GM19238 (cell line): ENCODE measurements around the gene KDM4F.
"Not testable (repeated sequence)": the region's sequence is repeated elsewhere in the genome, so short reads cannot be mapped to it uniquely, and the experiment has no call there.

Experiments
- DNase-seq: peaks from one replicate; pipeline ENCODE4 v3.0.0; 2011; ENCODE audit warnings: low spot score; ENCODE audit not compliant: insufficient read length

KDM4F gene

DNA sequence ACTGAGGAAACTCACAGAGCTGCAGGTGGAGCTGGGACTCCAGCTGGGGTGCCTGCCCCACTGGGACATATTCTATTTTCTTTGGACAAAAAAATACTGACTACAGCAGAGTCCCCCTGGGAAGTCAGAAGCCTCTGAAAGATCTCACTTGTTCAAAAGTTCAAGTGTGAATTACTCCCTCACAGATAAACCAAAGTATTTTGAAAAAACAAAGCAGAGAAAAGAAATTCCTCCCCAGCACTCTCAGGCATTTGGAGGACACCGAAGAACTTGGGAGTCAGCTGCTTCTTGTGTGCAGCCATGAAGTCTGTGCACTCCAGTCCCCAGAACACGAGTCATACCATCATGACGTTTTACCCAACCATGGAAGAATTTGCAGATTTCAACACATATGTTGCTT, at the start of gene KDM4F:
KDM4F (plus strand) TSS at position 301 of the 400 bp plus-strand sequence.
- not testable (repeated sequence) for DNase-seq

DNA sequence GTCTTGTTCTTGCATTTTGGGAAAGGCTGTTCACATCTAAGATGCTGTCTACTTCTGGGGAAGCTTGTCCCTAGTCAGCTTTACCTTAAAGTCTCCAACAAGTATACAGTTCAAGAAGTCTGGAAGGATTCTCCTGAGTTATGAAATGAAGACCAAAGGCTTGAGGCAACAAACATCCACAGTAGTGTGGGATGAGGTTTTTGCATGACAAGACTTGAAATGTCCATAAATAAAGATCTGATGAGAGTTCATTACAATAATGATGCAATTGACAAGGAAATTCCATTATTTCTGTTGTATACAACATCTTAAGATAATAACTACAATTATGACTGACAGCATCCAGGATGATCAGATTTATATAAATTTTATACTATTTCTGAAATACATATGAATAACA, 45.5 kb upstream of the KDM4F start:
- no peak for DNase-seq

DNA sequence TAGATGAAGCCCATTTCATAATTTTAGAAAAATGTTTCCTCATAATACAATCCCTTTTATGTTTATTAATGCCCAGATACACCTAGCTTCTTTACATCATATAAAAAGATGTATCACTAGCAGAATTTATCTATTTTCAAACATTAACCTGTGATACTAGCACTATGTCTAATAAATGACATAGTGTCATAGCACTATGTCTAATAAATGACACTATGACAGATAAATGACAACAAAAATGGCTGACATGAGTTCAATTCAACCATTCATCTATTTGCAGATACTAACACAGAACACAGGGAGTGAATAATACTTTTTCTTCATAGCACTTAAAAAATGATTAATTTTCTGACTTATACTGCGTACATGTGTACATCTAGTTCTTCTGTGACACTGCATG, 43.6 kb upstream of the KDM4F start:
- DNase-seq, result no peak

DNA sequence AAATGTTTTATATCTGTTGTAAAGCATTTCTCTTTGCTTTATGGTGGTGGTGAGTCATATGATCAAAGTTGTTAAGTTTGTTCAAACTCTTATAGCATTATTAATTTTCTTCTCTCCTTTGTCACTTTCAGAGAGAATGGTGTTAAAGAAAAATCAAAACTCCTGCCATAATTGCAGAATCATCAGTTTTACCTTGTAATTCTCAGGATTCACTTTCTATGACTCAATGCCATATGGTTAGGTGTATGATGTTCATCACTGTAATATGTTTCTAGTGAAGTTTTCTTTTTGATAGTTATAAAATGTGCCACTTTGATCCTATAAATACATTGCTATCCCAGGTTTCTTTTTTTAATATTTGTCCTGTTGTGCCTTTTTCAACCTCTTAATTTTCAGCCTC, 37.8 kb upstream of the KDM4F start:
- no peak for DNase-seq

DNA sequence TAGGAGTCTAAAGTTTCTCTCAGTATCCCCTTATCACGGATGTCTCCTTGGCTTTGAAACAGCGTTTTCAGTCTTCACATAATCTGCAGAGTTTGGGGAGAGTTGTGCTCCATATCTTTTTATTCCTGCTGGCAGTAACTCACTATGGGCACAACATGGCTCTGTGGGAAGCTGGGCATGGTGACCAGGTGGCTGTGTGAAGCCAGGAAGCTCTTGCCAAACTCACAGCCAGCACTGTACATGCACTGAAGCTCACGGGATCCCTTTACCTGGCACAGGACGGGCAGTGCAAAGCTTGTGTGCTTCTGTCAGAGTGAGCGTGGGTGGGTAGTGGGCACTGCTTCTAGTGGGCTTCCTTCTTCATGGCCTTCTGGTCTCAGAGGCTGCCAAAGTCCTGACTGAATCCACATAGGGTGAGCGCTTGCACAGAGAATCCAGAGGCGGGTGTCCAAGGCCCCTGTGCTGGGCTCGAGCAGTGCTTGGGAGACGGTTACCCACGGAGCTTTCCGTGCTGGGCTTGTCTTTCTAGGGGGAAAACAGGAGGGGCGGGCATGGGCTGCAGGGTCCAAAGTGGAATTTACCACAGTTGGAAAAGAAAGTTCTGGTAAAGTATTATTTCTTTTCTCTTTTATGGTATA, 34.9 kb upstream of the KDM4F start:
- no peak for DNase-seq

DNA sequence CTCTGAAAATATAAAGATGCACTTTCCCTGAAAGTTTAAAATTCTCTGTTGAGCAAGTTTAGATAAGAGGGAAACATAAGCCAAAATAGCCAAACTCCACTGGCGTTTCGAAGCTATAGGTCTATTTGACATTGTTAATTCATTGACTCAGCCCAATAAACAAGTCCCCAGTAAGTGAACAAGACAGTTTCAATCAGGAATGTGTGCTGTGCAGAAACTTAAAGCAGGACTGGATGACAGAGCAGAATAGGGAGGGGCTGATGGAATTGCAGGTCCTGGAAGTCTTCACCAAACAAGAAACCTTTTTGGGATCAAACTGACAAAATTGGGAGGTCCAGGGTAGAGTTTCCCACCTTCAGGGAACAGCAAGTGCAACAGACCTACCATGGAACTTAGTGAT, 33.1 kb upstream of the KDM4F start:
- no peak for DNase-seq

DNA sequence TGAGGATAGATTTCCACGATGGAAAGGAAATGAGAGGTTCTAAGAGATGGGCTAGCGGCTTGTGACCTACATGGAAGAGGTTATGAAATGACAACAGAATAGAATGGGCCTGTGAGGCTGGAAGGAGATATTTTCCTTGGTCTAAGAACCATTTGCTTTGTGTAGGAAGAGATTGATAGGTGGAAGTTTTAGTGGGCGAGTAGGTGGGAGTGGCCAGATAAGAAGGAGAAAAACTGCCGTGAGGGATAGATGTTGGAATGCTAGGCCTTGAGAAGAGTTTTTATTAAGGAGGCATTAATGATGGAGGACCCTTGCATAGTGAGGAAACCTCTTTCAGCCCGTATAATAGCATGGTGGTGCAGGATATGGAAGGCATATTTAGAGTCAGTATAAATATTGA, 27.8 kb upstream of the KDM4F start:
- not testable (repeated sequence) for DNase-seq

DNA sequence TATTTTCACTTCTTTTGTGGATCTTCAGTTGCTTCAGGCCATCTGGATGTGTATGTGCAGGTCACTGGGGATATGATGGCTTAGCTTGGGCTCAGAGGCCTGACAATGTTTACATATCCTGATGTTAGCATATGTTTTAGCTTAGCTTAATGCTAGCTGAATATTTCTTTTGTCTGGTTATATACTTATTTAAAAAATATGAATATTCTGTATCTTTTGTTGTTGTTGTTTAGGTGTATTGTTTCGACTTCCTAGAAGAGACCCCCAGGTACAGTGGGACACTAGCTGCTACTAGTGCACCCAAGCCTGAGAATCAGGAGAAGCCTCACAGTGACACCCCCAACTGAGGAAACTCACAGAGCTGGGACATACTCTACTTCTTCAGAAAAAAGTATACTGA, 24.3 kb upstream of the KDM4F start, which contains the start of gene KDM4E:
KDM4E (plus strand) TSS at position 301 of the 400 bp plus-strand sequence. CDS start 300 bp downstream, outside the sequence.
- no peak for DNase-seq

DNA sequence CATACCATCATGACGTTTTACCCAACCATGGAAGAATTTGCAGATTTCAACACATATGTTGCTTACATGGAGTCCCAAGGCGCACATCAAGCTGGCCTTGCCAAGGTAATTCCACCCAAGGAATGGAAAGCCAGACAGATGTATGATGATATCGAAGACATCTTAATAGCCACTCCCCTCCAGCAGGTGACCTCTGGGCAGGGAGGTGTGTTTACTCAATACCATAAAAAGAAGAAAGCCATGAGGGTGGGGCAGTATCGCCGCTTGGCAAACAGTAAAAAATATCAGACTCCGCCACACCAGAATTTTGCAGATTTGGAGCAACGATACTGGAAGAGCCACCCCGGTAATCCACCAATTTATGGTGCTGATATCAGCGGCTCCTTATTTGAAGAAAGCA, 23.6 kb upstream of the KDM4F start:
- DNase-seq, result not testable (repeated sequence)

DNA sequence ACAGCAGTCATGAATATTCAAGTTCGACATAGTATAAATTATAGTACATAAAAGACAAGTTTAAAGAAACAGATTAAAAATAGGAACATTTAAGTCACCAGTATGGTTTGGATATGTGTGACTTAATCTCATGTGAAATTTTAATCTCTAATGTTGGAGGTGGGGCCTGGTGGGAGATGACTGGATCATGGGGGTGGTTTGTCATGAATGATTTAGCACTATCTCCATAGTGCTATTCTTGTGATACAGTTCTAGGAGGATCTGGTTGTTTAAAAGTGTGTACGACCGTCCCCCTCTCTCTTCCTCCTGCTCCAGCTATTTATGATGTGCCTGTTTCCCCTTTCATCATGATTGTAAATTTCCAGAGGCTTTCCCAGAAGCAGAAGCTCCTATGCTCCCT, 20.9 kb upstream of the KDM4F start:
- no peak for DNase-seq

DNA sequence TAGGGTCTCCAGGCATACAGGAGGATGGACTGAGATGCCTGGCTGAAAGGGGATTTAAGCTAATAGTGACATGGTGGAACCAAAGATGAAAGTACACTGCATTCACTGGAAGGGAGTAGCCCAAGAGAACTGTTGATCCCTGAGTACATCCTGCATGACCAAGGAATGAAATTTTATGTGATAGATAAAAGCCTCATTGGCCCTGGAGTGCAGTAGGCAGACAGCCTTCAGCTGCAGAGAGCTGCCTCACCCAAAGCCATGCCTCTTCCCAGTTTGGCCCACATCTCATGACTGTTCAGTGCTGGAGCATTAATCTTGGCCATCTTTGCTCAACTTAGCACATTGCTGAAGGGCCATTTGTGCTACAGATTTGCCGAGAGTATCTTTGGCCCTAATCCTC, 16.2 kb upstream of the KDM4F start:
- DNase-seq, result no peak

DNA sequence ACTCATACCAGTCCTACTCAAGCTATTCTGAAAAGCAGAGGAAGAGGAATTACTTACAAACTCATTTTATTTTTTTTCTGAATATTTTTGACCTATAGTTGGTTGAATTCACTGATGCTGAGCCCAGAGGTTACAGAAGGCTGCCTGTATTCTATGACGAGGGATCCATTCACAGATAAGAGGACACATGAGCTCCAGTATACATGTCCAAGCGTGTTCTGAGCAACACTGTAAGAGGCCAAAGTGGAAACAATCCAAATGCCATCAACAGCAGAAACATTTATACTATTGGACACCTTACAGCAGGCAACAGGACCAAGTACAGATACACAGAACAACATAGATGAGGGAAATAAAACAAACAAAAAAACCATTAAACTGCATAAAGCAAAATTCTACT, 13.9 kb upstream of the KDM4F start:
- DNase-seq, result no peak

DNA sequence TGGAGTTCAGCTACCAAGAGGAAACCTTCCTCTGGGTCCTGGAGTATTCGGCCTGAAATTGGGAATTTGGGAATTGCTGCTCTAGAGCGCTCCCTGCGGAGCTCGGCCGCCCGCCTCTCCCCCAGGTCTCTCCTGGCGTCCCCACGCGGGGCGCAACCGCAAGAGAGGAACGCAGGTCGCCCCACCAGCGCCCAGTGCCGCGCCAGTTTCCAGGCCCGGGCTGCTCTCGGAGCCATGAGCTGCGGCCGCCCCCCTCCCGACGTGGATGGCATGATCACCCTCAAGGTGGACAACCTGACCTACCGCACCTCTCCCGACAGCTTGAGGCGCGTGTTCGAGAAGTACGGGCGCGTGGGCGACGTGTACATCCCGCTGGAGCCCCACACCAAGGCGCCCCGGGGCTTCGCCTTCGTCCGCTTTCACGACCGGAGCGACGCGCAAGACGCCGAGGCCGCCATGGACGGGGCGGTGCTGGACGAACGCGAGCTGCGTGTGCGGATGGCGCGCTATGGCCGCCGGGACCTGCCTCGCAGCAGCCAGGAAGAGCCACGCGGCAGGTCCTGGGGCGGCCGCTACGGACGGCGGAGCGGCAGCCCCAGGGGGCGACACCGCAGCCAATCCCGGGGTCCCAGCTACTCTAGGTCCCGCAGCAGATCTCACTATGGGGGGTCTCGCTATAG, 11.7 kb upstream of the KDM4F start:
- not testable (repeated sequence) for DNase-seq

DNA sequence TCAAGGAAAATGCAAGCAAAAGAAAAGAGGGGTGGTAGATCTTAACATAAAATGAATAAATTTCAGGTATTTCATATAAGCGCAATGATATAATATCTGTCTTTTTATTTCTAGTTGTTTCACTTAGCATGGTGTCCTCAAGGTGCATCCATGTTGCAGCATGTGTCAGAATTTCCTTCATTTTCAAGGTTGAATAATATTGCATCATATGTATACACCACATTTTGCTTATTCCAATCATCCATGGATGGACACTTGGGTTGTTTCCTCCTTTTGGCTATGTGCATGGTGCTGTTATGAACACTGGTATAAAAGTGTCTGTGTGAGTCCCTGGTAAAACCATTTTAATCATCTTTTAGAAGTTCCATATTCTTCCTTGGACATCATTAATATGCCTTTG, 7.0 kb upstream of the KDM4F start:
- no peak for DNase-seq

DNA sequence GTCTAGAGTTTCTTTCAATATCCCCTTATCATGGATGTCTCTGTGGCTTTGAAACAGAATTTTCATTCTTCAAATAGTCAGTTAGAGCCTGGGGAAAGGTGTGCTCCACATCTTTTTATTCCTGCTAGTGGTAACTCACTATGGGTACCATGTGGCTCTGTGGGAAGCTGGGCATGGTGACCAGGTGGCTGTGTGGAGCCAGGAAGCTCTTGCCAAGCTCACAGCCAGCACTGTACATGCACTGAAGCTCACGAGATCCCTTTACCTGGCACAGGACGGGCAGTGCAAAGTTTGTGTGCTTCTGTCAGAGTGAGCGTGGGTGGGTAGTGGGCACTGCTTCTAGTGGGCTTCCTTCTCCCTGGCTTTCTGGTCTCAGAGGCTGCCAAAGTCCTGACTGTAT, 6.3 kb upstream of the KDM4F start:
- DNase-seq, result no peak

DNA sequence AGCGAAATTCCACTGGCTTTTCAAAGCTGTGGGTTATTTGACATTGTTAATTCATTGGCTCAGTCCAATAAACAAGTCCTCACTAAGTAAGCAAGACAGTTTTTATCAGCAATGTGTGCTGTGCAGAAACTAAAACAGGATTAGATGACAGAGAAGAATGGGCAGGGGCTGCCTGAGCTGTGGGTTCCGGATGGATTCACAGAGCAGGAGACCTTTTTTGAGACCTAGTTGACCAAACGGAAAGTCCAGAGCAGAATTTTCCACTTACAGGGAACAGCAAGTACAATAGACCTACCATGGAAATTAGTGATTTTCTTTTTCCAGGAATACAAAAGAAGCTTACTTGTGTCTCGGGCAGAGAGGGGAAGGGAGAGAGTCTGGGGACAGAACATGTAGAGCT, 5.2 kb upstream of the KDM4F start:
- no peak for DNase-seq

DNA sequence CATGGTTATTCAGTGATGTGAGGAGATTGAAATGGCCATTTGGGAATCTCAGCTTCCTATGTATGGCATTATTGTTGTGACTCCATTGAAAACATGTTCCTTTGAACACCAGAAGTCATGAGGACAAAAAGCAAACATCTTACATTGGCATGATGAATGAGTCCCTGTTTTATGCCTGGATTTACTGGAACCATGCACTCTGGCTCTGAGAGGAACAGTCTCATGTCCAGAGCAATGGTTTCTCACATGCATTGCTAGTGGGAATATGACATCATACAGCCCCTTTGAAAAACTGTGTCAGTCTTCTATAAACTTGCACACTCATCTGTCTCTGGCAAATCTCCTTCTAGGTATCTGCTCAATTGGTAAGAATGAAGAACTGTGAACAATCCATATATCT, 3.4 kb upstream of the KDM4F start:
- no peak for DNase-seq

DNA sequence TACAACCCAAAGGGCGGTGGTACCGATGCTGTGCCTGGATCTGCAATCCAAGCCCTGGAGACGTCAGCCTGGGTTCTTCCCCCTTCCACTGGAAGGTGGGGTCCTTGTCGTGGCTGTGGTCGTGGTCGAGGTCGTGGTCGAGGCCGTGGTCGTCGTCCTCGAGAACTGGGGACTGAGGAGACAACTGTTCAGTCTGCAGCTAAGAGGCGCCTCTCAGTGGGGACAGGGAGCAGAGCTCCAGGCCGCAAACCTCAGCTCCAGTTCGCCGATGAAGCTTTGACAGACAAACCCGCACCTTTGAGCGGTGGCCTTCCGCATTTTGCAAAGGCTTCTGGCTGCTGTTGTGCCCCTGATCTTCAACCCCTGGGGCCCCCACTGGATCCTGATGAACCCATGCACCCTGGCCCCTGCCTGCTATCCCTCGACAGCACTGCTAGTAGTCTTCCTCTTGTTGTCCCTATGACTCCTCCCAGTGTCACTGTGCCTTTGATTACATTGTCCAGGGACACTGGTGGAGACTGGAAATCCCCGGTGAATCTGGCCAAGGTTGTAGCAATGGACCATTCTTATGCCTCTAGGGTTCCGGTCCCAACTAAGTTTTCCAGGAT, 1.5 kb downstream of the KDM4F start:
- no peak for DNase-seq

DNA sequence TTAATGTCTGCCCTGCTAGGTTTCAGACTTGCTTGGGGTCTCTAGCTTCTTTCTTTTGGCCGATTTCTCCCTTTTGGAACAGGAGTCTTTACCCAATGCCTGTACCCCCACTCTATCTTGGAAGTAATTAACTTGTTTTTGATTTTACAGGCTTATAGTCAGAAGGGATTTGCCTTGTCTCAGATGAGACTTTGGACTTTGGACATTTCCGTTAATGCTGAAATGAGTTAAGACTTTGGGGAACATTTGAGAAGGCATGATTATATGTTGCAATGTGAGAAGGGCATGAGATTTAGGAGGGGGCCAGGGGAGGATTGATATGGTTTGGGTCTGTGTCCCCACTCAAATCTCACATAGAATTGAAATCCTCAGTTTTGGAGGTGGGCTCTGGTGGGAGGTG, 5.1 kb downstream of the KDM4F start:
- no peak for DNase-seq

DNA sequence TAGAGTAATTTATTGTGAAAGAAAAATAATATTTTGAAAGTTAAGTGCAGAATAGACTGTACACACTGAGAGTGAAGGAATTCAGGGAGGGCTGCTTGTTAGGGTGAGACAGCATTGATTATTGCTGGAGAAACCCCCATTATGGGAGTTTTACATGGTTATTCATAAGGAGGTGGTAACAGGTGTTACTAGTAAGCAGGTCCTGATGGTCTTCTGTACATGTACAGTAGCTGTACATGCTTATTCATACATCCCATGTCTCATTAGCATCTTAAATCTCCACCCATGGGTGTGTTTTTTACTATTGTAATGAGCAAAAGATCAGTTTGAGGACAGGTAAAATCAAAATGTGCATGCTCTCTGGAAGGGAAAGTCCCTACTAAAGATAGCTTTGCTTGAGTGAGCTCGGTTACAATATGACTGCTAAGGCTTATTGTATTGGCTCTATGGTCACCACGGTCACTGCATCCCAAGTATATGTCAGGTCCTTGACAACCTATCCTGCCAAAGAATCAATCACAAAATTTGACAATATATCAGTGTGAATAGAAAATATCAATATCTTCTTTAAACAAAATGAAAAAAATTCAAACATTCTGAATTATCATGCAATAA, 6.2 kb downstream of the KDM4F start:
- no peak for DNase-seq

DNA sequence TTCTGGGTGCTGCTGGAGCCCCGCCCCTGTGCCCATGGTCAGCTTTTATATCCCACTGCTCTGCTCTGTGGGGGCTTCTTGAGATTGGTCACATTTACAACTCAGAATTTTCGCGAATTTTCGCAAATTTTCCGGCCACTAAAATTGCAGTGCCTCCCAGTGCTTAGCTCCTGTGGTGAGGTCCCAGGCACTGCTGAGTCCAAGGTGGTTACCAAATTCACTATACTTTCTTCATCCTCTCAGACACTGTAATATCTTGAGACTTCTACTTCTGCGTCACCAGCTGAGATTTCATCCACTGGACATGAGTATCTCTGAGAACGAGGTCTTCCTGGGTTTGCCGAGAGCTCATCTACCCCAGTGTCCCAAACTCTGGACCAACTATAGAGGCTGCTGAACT, 8.7 kb downstream of the KDM4F start:
- no peak for DNase-seq

DNA sequence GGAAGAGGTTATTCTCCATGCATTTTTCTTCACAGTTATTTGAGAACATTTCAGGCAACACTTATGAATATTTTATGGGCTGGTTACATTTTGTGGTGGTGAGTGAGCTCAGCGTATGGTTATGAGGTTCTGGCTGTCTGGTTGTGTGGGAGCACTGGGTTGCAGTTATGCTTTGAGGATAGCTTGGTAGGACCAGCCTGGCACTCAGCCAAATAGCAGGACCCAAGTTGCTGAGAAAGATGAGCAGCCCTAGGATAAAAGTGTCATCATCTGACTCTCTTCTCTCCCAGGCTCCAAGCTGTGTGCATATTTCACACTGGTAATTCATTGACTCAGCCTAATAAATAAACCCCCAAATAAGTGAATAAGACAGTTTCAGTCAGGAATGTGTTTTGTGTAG, 9.4 kb downstream of the KDM4F start:
- DNase-seq, result no peak
